Stimulated activated CD4-positive, alpha-beta T cell treated with anti-CD3 and anti-CD28 coated beads, Interleukin-1b, Interleukin-23, amount 100 ng/mL, for 24 hours (primary cell): ENCODE results near the gene NLRX1.
A peak's percentile ranks its signal among the peaks of the same experiment; 100 is the strongest.
"Not testable (repeated sequence)": the region's sequence is repeated elsewhere in the genome, so short reads cannot be mapped to it uniquely, and the experiment has no call there.

Source experiments
- DNase-seq, 4 experiments: peaks; one replicate each; pipeline ENCODE4 v3.0.0-alpha.2; 2020; ENCODE audit warnings: low read depth in 4 of 4, low spot score in 1 of 4

NLRX1 gene

DNA sequence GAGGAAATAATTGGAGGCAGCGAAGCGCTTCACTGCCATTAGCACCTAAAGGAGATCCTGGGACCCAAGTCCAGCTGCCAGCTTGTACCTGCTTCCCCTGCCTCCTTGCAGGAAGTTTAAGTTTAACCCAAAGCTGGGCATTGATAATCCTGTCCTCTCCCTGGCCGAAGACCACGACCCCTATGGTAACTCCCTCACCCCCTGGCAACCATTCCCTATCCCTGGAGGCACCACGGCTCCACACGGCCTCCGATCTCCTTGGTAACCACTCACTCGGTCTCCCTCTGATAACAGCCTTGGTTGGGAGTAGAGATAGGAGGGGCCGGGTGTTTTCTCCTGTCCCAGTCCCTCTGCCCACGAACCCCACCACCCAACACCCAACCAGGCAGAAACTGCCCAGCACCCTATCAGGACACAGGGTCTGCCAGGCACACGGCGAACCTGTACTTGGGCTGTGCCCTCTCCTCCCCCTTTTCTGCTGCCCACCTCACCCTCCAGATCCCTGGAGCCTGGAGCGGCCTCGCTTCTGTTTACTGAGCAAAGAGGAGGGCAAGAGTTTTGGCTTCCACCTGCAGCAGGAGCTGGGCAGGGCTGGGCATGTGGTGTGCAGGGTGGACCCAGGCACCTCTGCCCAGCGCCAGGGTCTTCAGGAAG, 17.6 kb downstream of the NLRX1 start:
- no peak for DNase-seq

DNA sequence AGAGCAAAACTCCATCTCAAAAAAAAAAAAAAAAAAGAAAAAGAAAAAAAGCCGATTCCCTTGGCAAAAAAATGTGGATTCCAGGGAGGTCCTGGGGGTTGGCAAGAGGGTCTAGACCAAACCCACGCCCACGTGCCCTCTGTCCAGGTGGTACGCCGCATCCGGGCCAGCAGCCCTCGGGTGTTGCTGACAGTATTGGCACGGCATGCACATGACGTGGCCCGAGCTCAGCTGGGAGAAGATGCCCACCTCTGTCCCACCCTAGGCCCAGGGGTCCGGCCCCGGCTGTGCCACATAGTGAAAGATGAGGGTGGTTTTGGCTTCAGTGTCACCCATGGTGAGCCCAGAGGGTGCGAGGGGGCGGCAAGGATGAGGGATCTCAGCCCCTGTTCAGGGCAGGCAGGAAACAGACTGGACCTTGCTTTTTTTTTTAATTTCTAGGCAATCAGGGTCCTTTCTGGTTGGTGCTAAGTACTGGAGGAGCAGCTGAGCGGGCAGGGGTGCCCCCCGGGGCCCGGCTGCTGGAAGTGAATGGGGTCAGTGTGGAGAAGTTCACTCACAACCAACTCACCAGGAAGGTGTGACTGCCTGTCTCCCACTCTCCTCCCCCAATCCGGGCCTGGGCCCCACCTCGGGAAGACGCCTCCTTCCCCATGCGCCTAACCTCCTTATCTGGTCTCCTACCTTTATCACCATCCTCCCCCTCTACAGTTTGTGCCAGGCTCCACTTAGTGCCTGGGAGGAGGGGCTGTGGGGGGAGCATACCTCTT, 18.8 kb downstream of the NLRX1 start:
- no peak for DNase-seq

DNA sequence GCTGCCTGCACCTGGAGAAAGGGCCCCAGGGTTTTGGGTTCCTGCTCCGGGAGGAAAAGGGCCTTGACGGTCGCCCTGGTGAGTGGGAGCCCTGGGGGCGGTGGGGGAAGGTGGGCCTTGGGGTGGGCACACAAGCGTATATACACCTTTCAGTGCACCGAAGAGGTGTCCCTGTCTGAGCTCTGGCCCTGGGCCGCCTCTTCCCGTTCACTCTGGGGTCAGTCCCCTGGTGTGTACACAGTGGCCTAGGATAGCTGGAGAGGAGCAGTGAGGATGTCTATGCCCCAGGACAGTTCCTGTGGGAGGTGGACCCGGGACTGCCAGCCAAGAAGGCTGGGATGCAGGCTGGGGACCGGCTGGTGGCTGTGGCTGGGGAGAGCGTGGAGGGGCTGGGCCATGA, 19.5 kb downstream of the NLRX1 start:
- no peak for DNase-seq

GRCh38 chr11:119188887-119189286, 20.4 kb downstream of the NLRX1 start:
- DNase-seq, result no peak

- no peak for DNase-seq
These were observed 20.9 kb downstream of the NLRX1 start for GRCh38 chr11:119189393-119189792.

DNA sequence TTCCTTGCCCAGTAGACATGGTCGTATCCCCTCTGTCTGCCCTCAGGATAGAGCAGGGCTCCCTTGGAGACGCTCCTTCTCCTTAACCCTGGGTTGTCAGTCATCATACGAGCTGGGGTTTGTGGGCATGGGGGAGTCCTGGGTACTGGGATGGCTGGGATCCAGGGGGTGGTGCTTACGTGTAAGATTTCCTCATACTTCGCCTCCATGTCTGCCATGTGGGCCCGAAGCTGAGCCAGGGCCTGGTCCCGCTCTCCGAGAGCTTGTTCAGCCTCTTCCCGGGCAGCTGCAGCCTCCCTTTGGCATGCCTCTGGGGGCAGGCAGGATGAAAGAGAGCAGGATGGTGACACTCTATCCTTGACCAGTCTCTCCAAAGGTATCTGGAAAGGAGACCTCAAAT, 22.0 kb downstream of the NLRX1 start:
- DNase-seq, result no peak

GRCh38 chr11:119191265-119191664, 22.7 kb downstream of the NLRX1 start:
- not testable (repeated sequence) for DNase-seq

- no peak for DNase-seq
These were observed 23.6 kb downstream of the NLRX1 start for GRCh38 chr11:119192111-119192510.

DNA sequence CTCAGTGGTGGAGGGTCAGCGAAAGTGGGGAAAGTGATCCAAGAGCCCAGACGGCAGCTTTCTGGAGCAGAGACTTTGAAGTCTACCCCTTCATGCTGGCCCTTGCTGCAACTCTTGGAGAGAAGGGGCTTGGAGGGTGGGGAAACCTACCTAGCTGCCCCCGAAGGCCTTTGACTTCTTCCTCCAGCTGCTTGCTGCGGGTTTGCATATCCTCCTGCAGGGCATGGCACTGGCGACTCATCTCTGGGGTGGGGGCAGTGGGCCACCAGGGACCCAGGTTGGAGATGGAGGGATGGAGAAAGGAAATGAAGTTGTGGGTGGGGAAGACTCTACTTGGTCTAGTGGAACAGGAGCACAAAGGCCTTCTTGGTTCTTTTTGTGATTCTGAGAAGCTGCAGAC, 24.5 kb downstream of the NLRX1 start:
- no peak for DNase-seq

GRCh38 chr11:119193626-119194025, 25.1 kb downstream of the NLRX1 start:
- no peak for DNase-seq

- DNase-seq, result no peak
These were observed 26.4 kb downstream of the NLRX1 start for GRCh38 chr11:119194811-119195440.

DNA sequence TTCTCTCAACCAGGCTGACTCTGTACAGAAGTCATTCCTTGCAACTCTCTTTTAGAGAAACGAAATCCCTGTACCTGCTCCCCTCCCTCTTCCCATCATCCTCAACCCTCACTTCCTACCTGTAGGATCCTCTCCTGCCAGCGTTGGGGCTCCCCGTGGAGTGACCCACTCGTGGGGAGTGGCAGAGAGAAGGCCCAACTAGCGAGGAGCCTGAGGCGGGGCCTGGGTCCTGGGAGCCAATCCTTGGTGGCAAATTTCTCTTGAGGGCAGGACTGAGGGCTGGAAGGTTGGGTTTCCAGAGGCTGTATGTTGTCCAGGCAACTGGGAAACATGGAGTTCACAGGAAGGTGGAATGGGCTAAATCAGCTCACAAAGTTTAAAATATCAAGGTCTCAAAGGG, 27.2 kb downstream of the NLRX1 start:
- no peak for DNase-seq

GRCh38 chr11:119196833-119197483, 28.4 kb downstream of the NLRX1 start:
- peak; percentile 23 to 49 (median 48) for DNase-seq

DNA sequence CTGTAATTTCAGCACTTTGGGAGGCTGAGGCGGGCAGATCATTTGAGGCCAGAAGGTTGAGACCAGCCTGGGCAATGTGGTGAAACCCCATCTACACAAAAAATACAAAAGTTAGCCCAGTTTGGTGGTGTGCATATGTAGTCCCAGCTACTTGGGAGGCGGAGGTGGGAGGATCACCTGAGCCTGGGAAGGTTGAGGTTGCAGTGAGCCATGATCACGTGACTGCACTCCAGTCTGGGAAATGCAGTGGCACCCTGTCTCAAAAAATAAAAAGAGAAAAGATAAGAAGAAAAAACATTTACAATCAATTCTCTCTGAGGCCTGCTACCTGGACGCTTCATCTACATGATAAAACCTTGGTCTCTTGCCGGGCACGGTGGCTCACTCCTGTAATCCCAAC, 30.4 kb downstream of the NLRX1 start:
- DNase-seq, result no peak

DNA sequence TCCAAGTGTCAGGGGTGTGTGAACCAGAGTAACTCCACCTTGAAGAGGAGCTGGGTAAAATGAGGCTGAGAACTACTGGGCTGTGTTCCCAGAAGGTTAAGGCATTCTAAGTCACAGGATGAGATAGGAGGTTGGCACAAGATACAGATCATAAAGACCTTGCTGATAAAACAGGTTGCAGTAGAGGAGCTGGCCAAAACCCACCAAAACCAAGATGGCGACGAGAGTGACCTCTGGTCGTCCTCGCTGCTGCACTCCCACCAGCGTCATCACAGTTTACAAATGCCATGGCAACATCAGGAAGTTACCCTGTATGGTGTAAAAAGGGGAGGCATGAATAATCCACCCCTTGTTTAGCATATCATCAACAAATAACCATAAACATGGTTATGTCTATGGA, 32.7 kb downstream of the NLRX1 start:
- DNase-seq, result not testable (repeated sequence)

DNA sequence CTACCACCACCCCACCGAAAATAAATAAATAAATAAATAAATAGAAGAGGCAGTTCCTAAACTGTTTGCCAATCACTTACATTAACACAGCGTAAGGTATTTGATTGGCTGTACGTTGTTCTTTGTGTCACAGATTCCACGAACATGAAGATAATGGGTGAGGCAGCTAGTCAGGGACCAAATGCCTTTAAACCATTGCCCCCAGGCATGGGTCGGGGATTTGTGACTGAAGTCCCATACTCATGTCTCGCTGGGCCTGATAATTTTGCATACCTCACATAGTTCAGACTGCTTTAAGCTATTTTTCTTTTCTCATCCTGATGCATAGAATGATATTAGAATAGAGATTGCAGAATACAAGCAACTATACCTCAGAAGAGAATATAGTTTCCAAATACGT, 34.0 kb downstream of the NLRX1 start:
- DNase-seq, result no peak

GRCh38 chr11:119204066-119204465, 35.5 kb downstream of the NLRX1 start:
- DNase-seq, result no peak

DNA sequence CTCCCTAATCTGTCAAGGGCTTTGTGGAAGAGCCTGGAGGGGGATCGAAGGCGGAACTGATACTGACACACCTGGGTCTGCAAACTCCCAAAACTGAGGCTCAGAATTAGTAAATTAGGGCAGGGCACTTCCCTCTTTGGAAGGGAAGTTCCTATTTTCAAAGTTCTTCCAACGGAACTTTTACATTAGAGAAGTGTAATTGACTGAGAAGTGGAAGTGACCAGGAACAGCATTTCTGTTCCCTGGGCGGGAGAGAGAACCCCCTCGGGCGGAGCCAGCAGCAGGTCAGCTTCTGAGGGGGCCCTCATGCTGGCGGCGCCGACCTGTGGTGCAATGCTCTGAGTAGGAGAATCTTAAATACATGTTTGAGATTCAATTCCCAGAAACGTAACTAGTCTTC, 36.6 kb downstream of the NLRX1 start:
- no peak for DNase-seq

DNA sequence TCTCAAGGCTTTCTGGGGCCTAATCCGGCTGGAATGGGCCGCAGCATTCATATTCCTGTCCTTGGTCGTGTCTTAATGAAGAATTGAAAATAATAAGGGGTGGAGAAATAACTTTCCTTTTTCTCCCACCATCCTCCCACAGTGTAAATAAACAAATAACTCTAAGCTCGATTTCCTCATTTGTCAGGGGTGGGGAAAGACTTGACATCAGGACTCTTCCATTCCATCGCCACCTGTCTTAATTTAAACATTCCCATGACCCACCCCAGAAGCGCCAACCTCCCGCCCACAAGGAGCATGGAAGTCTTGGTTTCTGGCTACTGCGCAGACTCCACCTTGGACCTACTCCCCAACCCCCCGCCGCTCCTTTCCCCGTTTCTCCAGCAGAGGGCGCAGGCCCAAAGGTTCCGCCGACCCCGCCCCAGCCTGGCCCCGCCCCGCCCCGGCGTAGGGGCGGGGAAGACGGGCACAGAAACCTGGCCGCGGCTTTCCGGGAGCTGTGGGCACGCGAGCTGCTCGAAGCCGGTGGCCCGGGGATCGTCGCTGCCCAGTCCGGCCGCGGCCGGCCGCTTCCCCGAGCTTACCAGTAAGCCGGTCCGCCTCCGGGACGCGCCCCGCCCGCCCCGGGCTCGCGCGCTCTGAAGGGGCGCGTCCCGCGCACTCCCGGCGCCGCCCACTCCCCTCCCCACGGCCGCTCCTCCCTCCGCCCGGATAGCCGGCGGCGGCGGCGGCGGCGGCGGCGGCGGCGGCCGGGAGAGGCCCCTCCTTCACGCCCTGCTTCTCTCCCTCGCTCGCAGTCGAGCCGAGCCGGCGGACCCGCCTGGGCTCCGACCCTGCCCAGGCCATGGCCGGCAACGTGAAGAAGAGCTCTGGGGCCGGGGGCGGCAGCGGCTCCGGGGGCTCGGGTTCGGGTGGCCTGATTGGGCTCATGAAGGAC, 37.3 kb downstream of the NLRX1 start, which contains the start of gene CBL:
CBL (plus strand) TSS at position 766 of the 937 bp plus-strand sequence; CDS start at position 845, 79 bp downstream.
- DNase-seq, result peak; percentile 93 to 99 (median 98)
